ENCODE measurements around the gene MYBPH. TPM values are rescaled to one million over a fixed set of nuclear protein-coding genes. Genes with fewer than 3 reads are reported as not detected.

The MYBPH gene
- total and polyA plus RNA-seq, 2 experiments from 2014 or later: not detected

GRCh38 chr1:203217668-203218067 lies 42.0 kb upstream of the MYBPH start:
- no peak overlapping the region; the same call in 1 of the 2 replicates for H2AFZ ChIP-seq
- peaks cover 10% of the 10 kb centered on the region for H3K4me1 ChIP-seq (ENCODE audit: insufficient read depth)
- Mint-ChIP-seq H3K36me3 (ENCODE audit: low read depth) (no peaks in the 10 kb centered on the region), H3K4me3 (no peak overlapping the region), H3K9me3 (no peaks in the 10 kb centered on the region; the same call in 2 of the 3 replicates), H3K27ac (no peak overlapping the region), H3K27me3 (ENCODE audit: insufficient read depth, low read depth, poor library complexity) (peaks cover 20% of the 10 kb centered on the region), H3K4me1 (peaks cover 17% of the 10 kb centered on the region)
- H4K20me1 ChIP-seq (replicated peaks; ENCODE audit: insufficient read depth): no peaks in the 10 kb centered on the region
- DNase-seq (ENCODE audit: low spot score): peak; percentile 34
- no peaks in the 10 kb centered on the region for H3K36me3 ChIP-seq (ENCODE audit: insufficient read depth)
- peak; percentile 10 for ATAC-seq
- TF ChIP-seq, protein P1, sequence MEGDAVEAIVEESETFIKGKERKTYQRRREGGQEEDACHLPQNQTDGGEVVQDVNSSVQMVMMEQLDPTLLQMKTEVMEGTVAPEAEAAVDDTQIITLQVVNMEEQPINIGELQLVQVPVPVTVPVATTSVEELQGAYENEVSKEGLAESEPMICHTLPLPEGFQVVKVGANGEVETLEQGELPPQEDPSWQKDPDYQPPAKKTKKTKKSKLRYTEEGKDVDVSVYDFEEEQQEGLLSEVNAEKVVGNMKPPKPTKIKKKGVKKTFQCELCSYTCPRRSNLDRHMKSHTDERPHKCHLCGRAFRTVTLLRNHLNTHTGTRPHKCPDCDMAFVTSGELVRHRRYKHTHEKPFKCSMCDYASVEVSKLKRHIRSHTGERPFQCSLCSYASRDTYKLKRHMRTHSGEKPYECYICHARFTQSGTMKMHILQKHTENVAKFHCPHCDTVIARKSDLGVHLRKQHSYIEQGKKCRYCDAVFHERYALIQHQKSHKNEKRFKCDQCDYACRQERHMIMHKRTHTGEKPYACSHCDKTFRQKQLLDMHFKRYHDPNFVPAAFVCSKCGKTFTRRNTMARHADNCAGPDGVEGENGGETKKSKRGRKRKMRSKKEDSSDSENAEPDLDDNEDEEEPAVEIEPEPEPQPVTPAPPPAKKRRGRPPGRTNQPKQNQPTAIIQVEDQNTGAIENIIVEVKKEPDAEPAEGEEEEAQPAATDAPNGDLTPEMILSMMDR (conservative IDR thresholded peaks at IDR 0.05; ENCODE audit: low read depth in 2 of 2): no peak
- TF ChIP-seq JUNB (IDR thresholded peaks at IDR 0.05; ENCODE audit: unreplicated experiment): no peak
- H3K27me3 ChIP-seq (ENCODE audit: insufficient read depth): no peaks in the 10 kb centered on the region
- no peaks in the 10 kb centered on the region for H3K79me2 ChIP-seq (replicated peaks; ENCODE audit: insufficient read depth)
- no peaks in the 10 kb centered on the region for H3K9me2 ChIP-seq (ENCODE audit: insufficient read depth)
- no peak overlapping the region for H3K27ac ChIP-seq (ENCODE audit: low read depth)
- no peak overlapping the region for H3K4me2 ChIP-seq
- no peak overlapping the region for H3K4me3 ChIP-seq
- no peaks in the 10 kb centered on the region for H3F3A ChIP-seq (replicated peaks; ENCODE audit: low read depth)

DNA sequence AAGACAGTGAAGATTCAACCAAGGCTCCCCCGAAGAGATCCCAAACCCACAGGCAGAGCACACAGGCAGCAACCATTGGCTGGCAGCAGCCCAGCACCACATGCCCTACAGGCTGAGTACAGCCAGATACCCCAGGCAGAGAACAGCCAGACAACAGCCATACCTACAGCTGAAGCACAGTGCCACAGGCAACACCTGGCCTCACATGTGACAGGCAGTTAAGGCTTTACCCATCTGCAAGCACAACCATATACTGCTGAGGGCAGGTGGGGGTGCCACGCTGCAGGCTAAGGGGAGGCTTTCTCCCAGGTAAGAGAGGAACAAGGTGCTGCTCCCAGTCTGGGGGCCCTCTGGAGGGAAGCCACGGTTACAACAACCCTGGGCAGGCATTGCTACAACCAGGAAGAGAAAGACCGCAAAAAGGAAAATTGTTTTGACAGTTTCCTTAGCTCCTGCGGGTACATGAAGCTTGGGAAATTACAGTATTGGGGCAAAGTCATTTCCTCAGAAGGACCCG lies 41.6 kb upstream of the MYBPH start:
- Histone ChIP-seq H3K79me2 (replicated peaks; ENCODE audit: insufficient read depth) (no peaks in the 10 kb centered on the region), H3K4me3 (no peak overlapping the region), H3K4me2 (no peak overlapping the region), H3K36me3 (ENCODE audit: insufficient read depth) (no peaks in the 10 kb centered on the region), H3K27ac (ENCODE audit: low read depth) (no peak overlapping the region), H4K20me1 (replicated peaks; ENCODE audit: insufficient read depth) (no peaks in the 10 kb centered on the region), H3K4me1 (ENCODE audit: insufficient read depth) (peaks cover 10% of the 10 kb centered on the region), H3K27me3 (ENCODE audit: insufficient read depth) (no peaks in the 10 kb centered on the region), H3F3A (replicated peaks; ENCODE audit: low read depth) (no peaks in the 10 kb centered on the region), H2AFZ (peak overlapping the region; percentile 99), H3K9me2 (ENCODE audit: insufficient read depth) (no peaks in the 10 kb centered on the region)
- no peak overlapping the region for H3K4me3 Mint-ChIP-seq
- H3K27me3 Mint-ChIP-seq (ENCODE audit: insufficient read depth, low read depth, poor library complexity): peaks cover 20% of the 10 kb centered on the region
- TF ChIP-seq, protein P1 (conservative IDR thresholded peaks at IDR 0.05; ENCODE audit: low read depth in 2 of 2): peak; percentile 48 to 55
- no peak for TF ChIP-seq JUNB (IDR thresholded peaks at IDR 0.05; ENCODE audit: unreplicated experiment)
- H3K9me3 Mint-ChIP-seq: no peaks in the 10 kb centered on the region; the same call in 2 of the 3 replicates
- H3K27ac Mint-ChIP-seq: no peak overlapping the region
- DNase-seq (ENCODE audit: low spot score): peak; percentile 73
- peaks cover 17% of the 10 kb centered on the region for H3K4me1 Mint-ChIP-seq
- ATAC-seq: peak; percentile 83
- H3K36me3 Mint-ChIP-seq (ENCODE audit: low read depth): no peaks in the 10 kb centered on the region
